HG02981 (cell line): ENCODE results near the gene CEP55.

ENCODE experiments used
- ATAC-seq: cut with Tn5 transposase; IDR thresholded peaks from one replicate; pipeline ENCODE4 v1.9.1; 2021; ENCODE audit warnings: mild to moderate bottlenecking, moderate library complexity; ENCODE audit not compliant: unreplicated experiment

Gene CEP55

GRCh38 chr10:93468461-93469213 lies 27.8 kb upstream of the CEP55 start:
- ATAC-seq: no peak

GRCh38 chr10:93469454-93469853 lies 27.0 kb upstream of the CEP55 start:
- no peak for ATAC-seq

- no peak for ATAC-seq
Measured at GRCh38 chr10:93471110-93471651, 25.2 kb upstream of the CEP55 start.

- no peak for ATAC-seq
Measured at GRCh38 chr10:93473161-93473560, 23.3 kb upstream of the CEP55 start.

- ATAC-seq: no peak
Measured at GRCh38 chr10:93473804-93474472, 22.5 kb upstream of the CEP55 start.

GRCh38 chr10:93475227-93475626 lies 21.2 kb upstream of the CEP55 start:
- ATAC-seq: no peak

GRCh38 chr10:93475871-93476270 lies 20.5 kb upstream of the CEP55 start:
- ATAC-seq: no peak

- no peak for ATAC-seq
Measured at GRCh38 chr10:93476756-93477155, 19.7 kb upstream of the CEP55 start.

- no peak for ATAC-seq
Measured at GRCh38 chr10:93478873-93479272, 17.5 kb upstream of the CEP55 start.

GRCh38 chr10:93481637-93482144 lies 14.7 kb upstream of the CEP55 start:
- no peak for ATAC-seq

GRCh38 chr10:93482145-93482834 lies 14.1 kb upstream of the CEP55 start, which contains the start of gene MYOF:
Gene MYOF, minus strand, starts transcription at chr10:93482334. Its CDS starts 140 bp downstream, at chr10:93482194.
- ATAC-seq: peak; percentile 70

- ATAC-seq: no peak
Measured at GRCh38 chr10:93485690-93486089, 10.7 kb upstream of the CEP55 start.

- no peak for ATAC-seq
Measured at GRCh38 chr10:93488956-93489528, 7.4 kb upstream of the CEP55 start.

- ATAC-seq: no peak
Measured at GRCh38 chr10:93491602-93492121, 4.8 kb upstream of the CEP55 start.

- ATAC-seq: no peak
Measured at GRCh38 chr10:93493162-93493561, 3.2 kb upstream of the CEP55 start.

- no peak for ATAC-seq
Measured at GRCh38 chr10:93494494-93494893, 1.9 kb upstream of the CEP55 start.

- ATAC-seq: peak; percentile 13
Measured at GRCh38 chr10:93495654-93496321, 624 bp upstream of the CEP55 start.

GRCh38 chr10:93498166-93498565 lies 1.8 kb downstream of the CEP55 start:
- ATAC-seq: no peak

- ATAC-seq: no peak
Measured at GRCh38 chr10:93501650-93502049, 5.2 kb downstream of the CEP55 start.

GRCh38 chr10:93503075-93503474 lies 6.7 kb downstream of the CEP55 start:
- no peak for ATAC-seq
